Esophagus muscularis mucosa (tissue), 4 donors: ENCODE measurements around the gene C2. TPM values are rescaled to one million over a fixed set of nuclear protein-coding genes. Genes with fewer than 3 reads are reported as not detected.

Experiments used
- DNase-seq: peaks from one replicate; pipeline ENCODE4 v3.0.0-alpha.2; 2017; ENCODE audit errors: extremely low spot score
- H3K27ac ChIP-seq, 4 donors: fragments of 200-600 bp; sonication (generic); replicated peaks in 1 of 4; 1 replicate in 3 of 4; 2 replicates in 1 of 4; pipeline ENCODE4 v1.5.1; 2016 to 2019; ENCODE audit warnings: mild to moderate bottlenecking in 1 of 4
- H3K27me3 ChIP-seq, 4 donors: fragments of 200-600 bp; sonication (generic); one replicate each; pipeline versions ENCODE4 v1.5.1 to v1.6.0; 2016 to 2019
- H3K36me3 ChIP-seq, 4 donors: fragments of 200-600 bp; sonication (generic); one replicate each; pipeline ENCODE4 v1.5.1; 2016 to 2019
- H3K4me1 ChIP-seq, 4 donors: fragments of 200-600 bp; sonication (generic); one replicate each; pipeline ENCODE4 v1.5.1; 2016 to 2019
- H3K4me3 ChIP-seq, 4 donors: fragments of 200-600 bp; sonication (generic); 1 replicate in 2 of 4; 2 replicates in 2 of 4; pipeline ENCODE4 v1.5.1; 2016 to 2019; ENCODE audit warnings: mild to moderate bottlenecking in 4 of 4, moderate library complexity in 1 of 4
- H3K9me3 ChIP-seq, 4 donors: fragments of 200-600 bp; sonication (generic); 1 replicate in 3 of 4; 2 replicates in 1 of 4; pipeline ENCODE4 v1.5.1; 2016 to 2019
- CTCF ChIP-seq, 3 experiments: fragments of 200-600 bp in 2 of 3; fragments of 450-650 bp in 1 of 3; sonication (generic) in 2 of 3; IDR thresholded peaks; one replicate each; pipeline ENCODE4 v1.5.1; 2017 to 2019; ENCODE audit warnings: antibody characterized with exemption in 3 of 3, mild to moderate bottlenecking in 2 of 3, moderate library complexity in 1 of 3
- EP300 ChIP-seq: sonication (generic); formaldehyde crosslinking; IDR thresholded peaks from one replicate; pipeline ENCODE4 v1.6.1; 2017; ENCODE audit warnings: antibody characterized with exemption
- POLR2A ChIP-seq: fragments of 450-650 bp; IDR thresholded peaks from one replicate; pipeline ENCODE4 v1.6.1; 2017; ENCODE audit warnings: antibody characterized with exemption, moderate library complexity, mild to moderate bottlenecking, low read depth
- POLR2AphosphoS5 ChIP-seq, 2 donors: sonication (generic); formaldehyde crosslinking; IDR thresholded peaks; one replicate each; pipeline ENCODE4 v1.6.1; 2017; ENCODE audit warnings: antibody characterized with exemption in 2 of 2
- WGBS: methylation state at CpG from one replicate; pipeline ENCODE4 v1.1.5; 2018; 5-methylcytosine and 5-hydroxymethylcytosine counted together
- intact Hi-C: fragments of 100-400 bp; cut with DNase I; formaldehyde crosslinking; loops from one replicate; pipeline ENCODE4 v1.15.1; 2023
- total RNA-seq, 4 donors: library from RNA; depleted of rRNA; stranded (reverse); fragments of >200 nt; gene quantifications; one replicate each; pipeline versions ENCODE4 v1.1.0 to v1.2.1, GENCODE V29; 2016

Gene C2
- total RNA-seq, 4 donors from 2014 or later: 10.0 to 15.4 (median 12.6) TPM

GRCh38 chr6:31952140-31952805, 24.8 kb downstream of the C2 start:
- TF ChIP-seq CTCF (IDR thresholded peaks at IDR 0.05): peak; percentile 66 to 77 (median 71)
- TF ChIP-seq EP300: no peak
- peak in 1 of 2 donors; percentile 46 for TF ChIP-seq POLR2AphosphoS5 (IDR thresholded peaks at IDR 0.05)
- DNase-seq: no peak
- peak overlapping the region; percentile 18 to 60 (median 36) for H3K27ac ChIP-seq

GRCh38 chr6:31952890-31953289, 25.4 kb downstream of the C2 start:
- WGBS: 65% methylated on average over 5 of the region's 5 CpGs
- H3K27ac ChIP-seq: peak overlapping the region; percentile 18 to 60 (median 36)

More at GRCh38 chr6:31952140-31952805, 24.8 kb downstream of the C2 start:
- Histone ChIP-seq H3K9me3 (no peaks in the 10 kb centered on the region), H3K4me3 (no peak overlapping the region), H3K4me1 (peaks cover 0 to 14% (median 11%) of the 10 kb centered on the region in 4 donors), H3K36me3 (peaks cover 40 to 71% (median 60%) of the 10 kb centered on the region in 4 donors), H3K27me3 (no peaks in the 10 kb centered on the region)
- intact Hi-C loops: loop anchor here (5.0 kb wide), 1 partner anchor 55 kb away; the partner anchor contains the start of gene EHMT2
- 40% methylated on average over 5 of the region's 5 CpGs for WGBS

GRCh38 chr6:31954511-31954910, 27.0 kb downstream of the C2 start:
- WGBS: 97% methylated on average over 28 of the region's 28 CpGs
- intact Hi-C loops: loop anchor here (5.0 kb wide), 1 partner anchor 57 kb away; the partner anchor contains the start of gene EHMT2
- no peaks in the 10 kb centered on the region for H3K27me3 ChIP-seq
- no peak overlapping the region for H3K27ac ChIP-seq
- TF ChIP-seq EP300: no peak
- no peaks in the 10 kb centered on the region for H3K9me3 ChIP-seq
- H3K4me1 ChIP-seq: peaks cover 14 to 31% (median 26%) of the 10 kb centered on the region in 4 donors
- H3K36me3 ChIP-seq: peaks cover 40 to 71% (median 60%) of the 10 kb centered on the region in 4 donors
- no peak for DNase-seq
- no peak overlapping the region for H3K4me3 ChIP-seq

More at GRCh38 chr6:31952890-31953289, 25.4 kb downstream of the C2 start:
- intact Hi-C loops: loop anchor here (5.0 kb wide), 1 partner anchor 56 kb away; the partner anchor contains the start of gene EHMT2
- H3K4me3 ChIP-seq: no peak overlapping the region
- no peaks in the 10 kb centered on the region for H3K27me3 ChIP-seq
- peaks cover 40 to 71% (median 60%) of the 10 kb centered on the region in 4 donors for H3K36me3 ChIP-seq
- TF ChIP-seq POLR2AphosphoS5 (IDR thresholded peaks at IDR 0.05): no peak
- no peak for TF ChIP-seq CTCF (IDR thresholded peaks at IDR 0.05)
- TF ChIP-seq EP300: no peak
- no peak for TF ChIP-seq POLR2A
- no peaks in the 10 kb centered on the region for H3K9me3 ChIP-seq
- DNase-seq: no peak
- peaks cover 5 to 21% (median 17%) of the 10 kb centered on the region in 4 donors for H3K4me1 ChIP-seq

GRCh38 chr6:31956796-31957195, 29.3 kb downstream of the C2 start:
- intact Hi-C loops: no loop called here
- 96% methylated on average over 3 of the region's 3 CpGs for WGBS
- Histone ChIP-seq H3K4me3 (no peak overlapping the region), H3K27ac (no peak overlapping the region), H3K4me1 (peaks cover 20 to 46% (median 34%) of the 10 kb centered on the region in 4 donors), H3K9me3 (no peaks in the 10 kb centered on the region), H3K36me3 (peaks cover 45 to 75% (median 68%) of the 10 kb centered on the region in 4 donors), H3K27me3 (no peaks in the 10 kb centered on the region)
- TF ChIP-seq EP300: no peak
- no peak for TF ChIP-seq POLR2A
- TF ChIP-seq POLR2AphosphoS5 (IDR thresholded peaks at IDR 0.05): no peak
- no peak for TF ChIP-seq CTCF (IDR thresholded peaks at IDR 0.05)
- DNase-seq: no peak

- WGBS: 12% methylated on average over 11 of the region's 11 CpGs
- peak overlapping the region; percentile 70 to 96 (median 84) for H3K4me3 ChIP-seq
- intact Hi-C loops: no loop called here
- peaks cover 53 to 76% (median 69%) of the 10 kb centered on the region in 4 donors for H3K36me3 ChIP-seq
- H3K27ac ChIP-seq: peak overlapping the region; percentile 83 to 89 (median 86)
- no peak for DNase-seq
- peaks cover 20 to 40% (median 28%) of the 10 kb centered on the region in 4 donors for H3K4me1 ChIP-seq
- no peaks in the 10 kb centered on the region for H3K27me3 ChIP-seq
- TF ChIP-seq POLR2AphosphoS5 (IDR thresholded peaks at IDR 0.05): no peak
- TF ChIP-seq CTCF (IDR thresholded peaks at IDR 0.05): no peak
- no peak for TF ChIP-seq EP300
- TF ChIP-seq POLR2A: no peak
- H3K9me3 ChIP-seq: no peaks in the 10 kb centered on the region
These were observed 30.9 kb downstream of the C2 start for GRCh38 chr6:31958412-31958740.
